GM18499 (cell line): ENCODE measurements around the gene DNAH8.
A peak's percentile ranks its signal among the peaks of the same experiment; 100 is the strongest.

ENCODE experiments used
- ATAC-seq: cut with Tn5 transposase; IDR thresholded peaks from one replicate; pipeline ENCODE4 v1.9.1; 2021; ENCODE audit warnings: moderate number of reproducible peaks; ENCODE audit not compliant: insufficient read depth, unreplicated experiment

DNAH8 gene

GRCh38 chr6:38739532-38739931 lies 24.4 kb downstream of the DNAH8 start:
- ATAC-seq, result no peak

GRCh38 chr6:38749473-38749872 lies 34.4 kb downstream of the DNAH8 start:
- ATAC-seq, result no peak

- no peak for ATAC-seq
Measured at GRCh38 chr6:38750968-38751615, 36.0 kb downstream of the DNAH8 start.

- no peak for ATAC-seq
Measured at GRCh38 chr6:38753707-38754106, 38.6 kb downstream of the DNAH8 start.

- ATAC-seq, result no peak
Measured at GRCh38 chr6:38755207-38755606, 40.1 kb downstream of the DNAH8 start.

- no peak for ATAC-seq
Measured at GRCh38 chr6:38755874-38756273, 40.8 kb downstream of the DNAH8 start.

GRCh38 chr6:38760097-38760496 lies 45.0 kb downstream of the DNAH8 start:
- ATAC-seq, result no peak

- no peak for ATAC-seq
Measured at GRCh38 chr6:38762848-38763247, 47.7 kb downstream of the DNAH8 start.

- no peak for ATAC-seq
Measured at GRCh38 chr6:38767560-38767959, 52.4 kb downstream of the DNAH8 start.

- ATAC-seq, result no peak
Measured at GRCh38 chr6:38773338-38773737, 58.2 kb downstream of the DNAH8 start.

- no peak for ATAC-seq
Measured at GRCh38 chr6:38774929-38775707, 60.0 kb downstream of the DNAH8 start.

- ATAC-seq, result peak; percentile 60
Measured at GRCh38 chr6:38775870-38776269, 60.8 kb downstream of the DNAH8 start.

GRCh38 chr6:38776515-38776914 lies 61.4 kb downstream of the DNAH8 start:
- ATAC-seq, result no peak

GRCh38 chr6:38779310-38780062 lies 64.4 kb downstream of the DNAH8 start:
- ATAC-seq, result no peak

- ATAC-seq, result no peak
Measured at GRCh38 chr6:38782616-38783015, 67.5 kb downstream of the DNAH8 start.

- no peak for ATAC-seq
Measured at GRCh38 chr6:38783443-38784228, 68.5 kb downstream of the DNAH8 start.

- ATAC-seq, result no peak
Measured at GRCh38 chr6:38784506-38785235, 69.6 kb downstream of the DNAH8 start.

GRCh38 chr6:38786486-38786885 lies 71.4 kb downstream of the DNAH8 start:
- no peak for ATAC-seq

- ATAC-seq, result no peak
Measured at GRCh38 chr6:38789256-38789655, 74.1 kb downstream of the DNAH8 start.

- no peak for ATAC-seq
Measured at GRCh38 chr6:38792356-38792755, 77.2 kb downstream of the DNAH8 start.
